Astrocyte of the cerebellum (primary cell): ENCODE data around the gene GPR22.

Experiments used
- DNase-seq: peaks from one replicate; pipeline ENCODE4 v3.0.0-alpha.2; 2011; ENCODE audit warnings: low read depth
- H3K4me3 ChIP-seq: 2 replicates; pipeline ENCODE4 v1.5.1; 2011; ENCODE audit warnings: mild to moderate bottlenecking, low read depth, low read length, moderate library complexity
- in situ Hi-C: cut with HindIII; loops from 2 replicates; pipeline ENCODE4 v1.10.0; 2017; ENCODE audit warnings: low sequenced_read_pairs
- TF ChIP-seq, protein P1 (sequence below): IDR thresholded peaks from 2 replicates; pipeline ENCODE4 v1.5.1; 2012; ENCODE audit warnings: low read length, low read depth, moderate library complexity, mild to moderate bottlenecking; ENCODE audit errors: missing control alignments

GPR22 gene

DNA sequence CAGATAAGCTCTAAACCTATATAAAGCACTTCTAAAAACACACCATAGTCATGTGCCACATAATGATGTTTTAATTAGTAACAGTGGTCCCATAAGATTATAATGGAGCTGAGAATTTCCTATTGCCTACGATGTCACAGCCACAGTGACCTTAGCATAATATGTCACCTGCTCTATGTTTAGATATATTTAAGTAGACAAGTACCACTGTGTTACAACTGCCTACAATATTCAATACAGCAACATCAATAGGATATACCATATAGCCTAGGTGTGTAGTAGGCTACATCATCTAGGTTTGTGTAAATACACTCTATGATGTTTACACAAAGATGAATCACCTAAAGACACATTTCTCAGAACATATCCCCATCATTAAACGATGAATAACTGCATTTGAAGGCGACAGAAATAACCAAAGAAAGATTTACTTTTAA, 24.5 kb downstream of the GPR22 start:
- in situ Hi-C loops = no loop called here
- no peak for DNase-seq
- TF ChIP-seq, protein P1, sequence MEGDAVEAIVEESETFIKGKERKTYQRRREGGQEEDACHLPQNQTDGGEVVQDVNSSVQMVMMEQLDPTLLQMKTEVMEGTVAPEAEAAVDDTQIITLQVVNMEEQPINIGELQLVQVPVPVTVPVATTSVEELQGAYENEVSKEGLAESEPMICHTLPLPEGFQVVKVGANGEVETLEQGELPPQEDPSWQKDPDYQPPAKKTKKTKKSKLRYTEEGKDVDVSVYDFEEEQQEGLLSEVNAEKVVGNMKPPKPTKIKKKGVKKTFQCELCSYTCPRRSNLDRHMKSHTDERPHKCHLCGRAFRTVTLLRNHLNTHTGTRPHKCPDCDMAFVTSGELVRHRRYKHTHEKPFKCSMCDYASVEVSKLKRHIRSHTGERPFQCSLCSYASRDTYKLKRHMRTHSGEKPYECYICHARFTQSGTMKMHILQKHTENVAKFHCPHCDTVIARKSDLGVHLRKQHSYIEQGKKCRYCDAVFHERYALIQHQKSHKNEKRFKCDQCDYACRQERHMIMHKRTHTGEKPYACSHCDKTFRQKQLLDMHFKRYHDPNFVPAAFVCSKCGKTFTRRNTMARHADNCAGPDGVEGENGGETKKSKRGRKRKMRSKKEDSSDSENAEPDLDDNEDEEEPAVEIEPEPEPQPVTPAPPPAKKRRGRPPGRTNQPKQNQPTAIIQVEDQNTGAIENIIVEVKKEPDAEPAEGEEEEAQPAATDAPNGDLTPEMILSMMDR = no peak
- H3K4me3 ChIP-seq = no peak overlapping the region

DNA sequence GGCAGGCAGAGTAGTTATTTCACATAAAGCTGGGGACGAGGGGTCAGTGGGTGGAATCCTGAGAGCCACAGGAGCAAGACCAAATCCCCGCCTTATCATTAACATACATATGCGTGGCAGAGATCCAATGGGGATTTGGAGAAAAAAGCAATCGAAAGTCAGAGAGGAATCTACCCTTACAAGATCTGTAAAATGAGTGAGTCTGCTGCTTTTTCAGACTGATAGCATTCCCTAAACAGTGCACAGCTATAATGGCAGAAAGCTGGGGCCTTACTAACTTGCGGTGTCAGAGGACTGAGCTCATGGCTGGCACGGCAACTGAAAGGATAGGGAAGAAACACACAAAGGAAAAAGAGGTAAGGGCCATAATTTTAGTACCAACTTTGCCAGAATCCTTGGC, 25.0 kb downstream of the GPR22 start:
- in situ Hi-C loops = no loop called here

GRCh38 chr7:107495516-107495915, 25.7 kb downstream of the GPR22 start:
- H3K4me3 ChIP-seq = no peak overlapping the region
- no peak for DNase-seq
- TF ChIP-seq, protein P1 = no peak
- in situ Hi-C loops = no loop called here

More for the DNA sequence above, 25.0 kb downstream of the GPR22 start:
- no peak overlapping the region for H3K4me3 ChIP-seq
- TF ChIP-seq, protein P1 = no peak
- DNase-seq = no peak

- no peak overlapping the region for H3K4me3 ChIP-seq
- TF ChIP-seq, protein P1 = no peak
- in situ Hi-C loops = no loop called here
- DNase-seq = no peak
Observed at GRCh38 chr7:107499731-107500130, 29.9 kb downstream of the GPR22 start.

DNA sequence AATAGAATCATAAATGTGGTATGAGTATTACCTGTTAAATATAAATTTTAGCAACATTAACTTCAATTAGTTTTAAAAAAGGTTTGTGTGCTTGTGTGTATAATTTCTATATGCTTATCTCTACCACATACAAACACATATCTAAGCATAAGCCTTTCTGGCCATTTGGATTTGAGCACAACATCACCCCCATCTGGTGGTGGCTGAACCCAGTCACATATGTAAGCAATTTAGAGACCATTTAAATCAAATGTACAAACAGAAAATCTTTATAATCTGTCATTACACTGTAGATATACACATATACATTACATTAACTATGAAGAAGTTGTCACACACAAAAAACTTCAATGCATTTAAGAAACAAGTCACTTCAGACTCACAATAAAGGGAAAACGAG, 31.7 kb downstream of the GPR22 start:
- in situ Hi-C loops = no loop called here
- no peak overlapping the region for H3K4me3 ChIP-seq
- DNase-seq = peak; percentile 4
- TF ChIP-seq, protein P1 = peak; percentile 39

DNA sequence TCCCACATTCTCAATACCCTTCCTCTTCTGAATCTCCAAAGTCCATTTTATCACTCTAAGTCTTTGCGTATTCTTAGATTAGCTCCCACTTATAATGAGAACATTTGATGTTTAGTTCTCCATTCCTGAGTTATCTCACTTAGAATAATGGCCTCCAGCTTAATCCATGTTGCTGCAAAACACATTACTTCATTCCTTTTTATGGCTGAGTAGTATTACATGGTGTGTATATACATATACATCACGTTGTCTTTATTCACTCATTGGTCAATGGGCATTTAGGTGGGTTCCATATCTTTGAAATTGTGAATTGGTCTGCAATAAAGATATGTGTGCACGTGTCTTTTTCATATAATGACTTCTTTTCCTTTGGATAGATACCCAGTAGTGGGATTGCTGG, 32.3 kb downstream of the GPR22 start:
- DNase-seq = no peak
- TF ChIP-seq, protein P1 = no peak
- in situ Hi-C loops = no loop called here
- no peak overlapping the region for H3K4me3 ChIP-seq

DNA sequence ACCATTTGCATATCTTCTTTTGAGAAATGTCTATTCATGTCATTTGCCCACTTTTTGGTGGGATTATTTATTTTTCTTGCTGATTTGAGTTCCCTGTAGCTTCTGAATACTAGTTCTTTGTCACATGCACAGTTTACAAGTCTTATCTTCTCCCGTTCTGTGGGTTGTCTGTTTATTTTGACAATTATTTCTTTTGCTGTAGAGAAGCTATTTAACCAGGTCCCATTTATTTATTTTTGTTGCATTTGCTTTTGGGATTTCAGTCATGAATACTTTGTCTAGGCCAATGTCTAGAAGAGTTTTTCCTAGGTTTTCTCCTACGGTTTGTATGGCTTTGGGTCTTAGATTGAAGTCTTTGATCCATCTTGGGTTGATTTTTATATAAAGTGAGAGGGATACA, 32.9 kb downstream of the GPR22 start:
- TF ChIP-seq, protein P1 = no peak

More for the DNA sequence above, 32.9 kb downstream of the GPR22 start:
- no peak for DNase-seq
- in situ Hi-C loops = no loop called here
- H3K4me3 ChIP-seq = no peak overlapping the region
